NCI-H1048 (cell line): Measurements from ENCODE around the gene FAM240A.

Source experiments
- DNase-seq: peaks from one replicate; lab custom pipeline; 2025; lab: John Stamatoyannopoulos, UW

The FAM240A gene

GRCh38 chr3:46626039-46626438 is 13.7 kb downstream of the FAM240A start:
- DNase-seq: no peak

GRCh38 chr3:46627078-46627477 is 14.8 kb downstream of the FAM240A start:
- DNase-seq: no peak

GRCh38 chr3:46628901-46629369 is 16.6 kb downstream of the FAM240A start:
- DNase-seq: no peak

- DNase-seq: no peak
These were observed 17.5 kb downstream of the FAM240A start for GRCh38 chr3:46629551-46630517.

GRCh38 chr3:46632792-46633191 is 20.5 kb downstream of the FAM240A start:
- DNase-seq: no peak

- DNase-seq: no peak
These were observed 22.5 kb downstream of the FAM240A start for GRCh38 chr3:46634856-46635255.

GRCh38 chr3:46639221-46639620 is 26.9 kb downstream of the FAM240A start:
- no peak for DNase-seq

- no peak for DNase-seq
These were observed 28.6 kb downstream of the FAM240A start for GRCh38 chr3:46640927-46641326.

GRCh38 chr3:46642971-46643370 is 30.6 kb downstream of the FAM240A start:
- DNase-seq: no peak

GRCh38 chr3:46643701-46644100 is 31.4 kb downstream of the FAM240A start:
- no peak for DNase-seq

GRCh38 chr3:46646700-46647099 is 34.4 kb downstream of the FAM240A start:
- DNase-seq: no peak

- no peak for DNase-seq
These were observed 35.8 kb downstream of the FAM240A start for GRCh38 chr3:46648096-46648495.

GRCh38 chr3:46649436-46649835 is 37.1 kb downstream of the FAM240A start:
- DNase-seq: no peak

- DNase-seq: no peak
These were observed 38.8 kb downstream of the FAM240A start for GRCh38 chr3:46651084-46651483.

GRCh38 chr3:46655271-46655670 is 42.9 kb downstream of the FAM240A start:
- no peak for DNase-seq

GRCh38 chr3:46656778-46657556 is 44.6 kb downstream of the FAM240A start:
- no peak for DNase-seq

GRCh38 chr3:46659285-46659684 is 47.0 kb downstream of the FAM240A start:
- no peak for DNase-seq

GRCh38 chr3:46660003-46660402 is 47.7 kb downstream of the FAM240A start:
- DNase-seq: no peak

- no peak for DNase-seq
These were observed 48.5 kb downstream of the FAM240A start for GRCh38 chr3:46660543-46661523.

GRCh38 chr3:46661776-46662766 is 49.7 kb downstream of the FAM240A start:
- no peak for DNase-seq
